Endometrial microvascular endothelial cells (primary cell): ENCODE measurements around the gene CRNKL1. TPM values are rescaled to one million over a fixed set of nuclear protein-coding genes. Genes with fewer than 3 reads are reported as not detected.

ENCODE experiments used
- in situ Hi-C: cut with HindIII; loops from 2 replicates; pipeline ENCODE4 v1.10.0; 2017; ENCODE audit warnings: low sequenced_read_pairs, low pct_unique_long_range_greater_than_20kb; ENCODE audit errors: inconsistent ontology term
- total RNA-seq: library from RNA; depleted of rRNA; stranded (reverse); fragments of >200 nt; gene quantifications from one replicate; pipeline ENCODE4 v1.2.3, GENCODE V29; 2015; ENCODE audit errors: inconsistent ontology term

CRNKL1 gene
- 13.3 TPM for total RNA-seq

DNA sequence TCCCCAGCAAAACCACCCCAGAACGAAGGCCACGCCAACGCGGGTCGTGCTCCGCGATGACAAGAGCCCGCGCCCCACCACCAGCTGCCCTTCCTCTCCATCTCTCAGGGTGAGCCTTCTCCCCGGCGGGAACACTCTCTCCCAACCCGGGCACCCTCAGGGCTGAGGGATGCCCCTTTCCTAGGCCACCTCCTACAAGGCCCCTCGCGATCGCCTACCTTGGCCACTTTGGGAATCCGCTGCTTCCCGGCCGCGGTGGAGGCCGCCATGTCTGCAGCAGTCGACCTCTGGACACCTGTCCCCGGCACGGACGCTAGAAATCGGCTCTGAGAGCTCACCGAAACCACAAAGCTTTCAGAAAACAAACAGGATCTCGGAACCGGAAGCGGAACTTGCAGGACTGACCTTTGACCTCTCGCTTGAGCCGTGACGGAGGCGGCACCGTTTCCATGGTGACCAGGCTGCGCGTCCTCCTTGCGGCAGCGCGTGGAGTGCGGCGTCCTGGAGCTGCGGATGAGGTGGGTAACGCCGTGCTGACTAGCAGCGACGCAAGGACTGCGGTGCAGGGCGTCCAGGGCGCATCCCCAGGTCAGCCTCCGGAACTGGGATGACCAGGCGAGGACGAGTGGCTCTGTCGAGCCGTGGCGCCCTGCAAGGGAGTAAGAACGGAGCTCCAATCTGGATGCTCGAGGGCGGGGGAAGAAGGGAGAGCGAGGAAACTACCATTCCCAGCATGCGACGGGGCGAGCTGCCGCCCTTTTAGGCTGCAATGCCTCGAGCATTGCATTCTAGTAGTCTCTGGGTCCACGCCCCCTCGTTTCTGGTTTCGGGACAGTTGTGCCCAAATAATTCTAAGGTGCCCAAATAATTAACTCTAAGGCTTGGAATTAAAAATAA is at the start of gene CRNKL1, which contains the start of gene CFAP61:
TSS of gene CRNKL1 (minus strand) at position 393 of the 897 bp plus-strand sequence. CDS start at position 269, 124 bp downstream.
TSS of gene CFAP61 (plus strand) at position 459 of the 897 bp plus-strand sequence. CDS start 4,122 bp downstream, outside the sequence.
- in situ Hi-C loops = loop anchor here (10.0 kb wide), 1 partner anchor 58 kb away; no protein-coding TSS in a partner anchor

DNA sequence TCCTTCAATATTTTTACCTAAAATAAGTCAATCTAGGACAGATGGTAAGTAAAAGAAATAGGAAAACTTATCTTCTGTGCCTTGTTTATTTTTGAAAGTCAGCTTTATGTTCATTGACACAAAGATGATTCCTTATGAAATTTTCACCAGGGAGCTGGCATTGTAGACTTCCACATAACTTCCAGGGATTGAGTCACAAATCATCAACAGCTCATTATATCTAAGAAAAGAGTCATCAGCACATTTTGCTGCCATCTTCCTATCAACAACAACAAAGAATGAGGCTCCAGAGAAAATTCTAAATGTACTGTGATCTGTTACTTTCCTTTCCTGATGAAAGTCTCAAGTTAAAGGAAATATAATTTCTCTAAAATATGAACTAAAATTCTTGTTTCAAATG is 48.6 kb upstream of the CRNKL1 start:
- in situ Hi-C loops = no loop called here

DNA sequence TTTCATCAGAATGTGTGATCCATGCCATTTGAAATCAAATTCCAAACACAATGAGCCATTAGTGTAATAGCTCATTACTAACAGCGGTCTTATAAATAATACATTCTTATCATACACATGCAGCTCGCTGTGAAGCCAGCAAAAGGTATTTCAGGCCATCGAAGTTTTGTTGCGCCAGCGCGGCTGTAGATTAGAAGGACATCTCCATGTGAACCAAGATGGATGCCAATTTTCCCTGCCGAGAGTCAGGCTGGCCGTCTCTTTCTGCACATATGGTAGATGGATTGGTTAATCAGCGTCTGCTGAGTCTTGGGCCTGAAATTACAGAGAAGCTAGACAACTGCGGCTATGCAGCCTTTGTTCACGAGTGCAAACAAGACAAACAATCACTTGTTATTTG is 44.2 kb upstream of the CRNKL1 start:
- in situ Hi-C loops = no loop called here

DNA sequence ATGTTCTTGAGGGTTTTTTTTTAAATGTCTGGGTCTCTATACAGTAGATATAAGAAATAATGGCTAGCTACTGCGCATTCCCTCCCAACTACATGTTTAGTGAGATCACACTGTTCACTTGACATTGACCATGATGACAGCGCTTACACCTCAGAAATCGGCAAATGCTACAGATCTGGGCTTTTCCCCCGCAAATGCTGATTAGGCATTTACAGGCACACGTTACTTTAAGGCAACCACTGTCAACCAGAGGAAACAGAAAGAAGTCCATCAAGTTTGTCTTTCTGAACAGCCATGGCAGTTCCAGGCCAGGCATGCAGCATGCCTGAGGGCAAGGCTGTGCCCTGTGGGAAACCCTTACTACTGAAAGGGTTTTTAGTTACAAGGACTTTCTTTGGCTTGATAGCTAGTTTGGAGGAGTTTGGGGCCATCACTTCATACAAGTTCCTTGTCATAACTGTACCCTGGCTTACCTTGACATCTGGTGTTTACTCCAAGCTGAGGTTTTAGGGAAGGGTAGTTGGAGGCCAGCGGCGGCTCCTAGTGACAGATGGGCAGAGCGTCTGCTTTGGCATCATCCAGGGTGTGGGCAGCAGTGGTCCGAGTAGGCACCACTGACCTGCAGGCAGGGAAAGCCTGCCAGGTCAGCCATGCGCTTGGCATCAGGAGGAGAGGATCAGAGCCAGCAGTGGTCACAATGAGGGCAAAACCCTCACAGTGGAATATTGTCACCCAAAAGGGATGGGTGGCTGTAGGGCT is 43.0 kb upstream of the CRNKL1 start:
- in situ Hi-C loops = no loop called here

DNA sequence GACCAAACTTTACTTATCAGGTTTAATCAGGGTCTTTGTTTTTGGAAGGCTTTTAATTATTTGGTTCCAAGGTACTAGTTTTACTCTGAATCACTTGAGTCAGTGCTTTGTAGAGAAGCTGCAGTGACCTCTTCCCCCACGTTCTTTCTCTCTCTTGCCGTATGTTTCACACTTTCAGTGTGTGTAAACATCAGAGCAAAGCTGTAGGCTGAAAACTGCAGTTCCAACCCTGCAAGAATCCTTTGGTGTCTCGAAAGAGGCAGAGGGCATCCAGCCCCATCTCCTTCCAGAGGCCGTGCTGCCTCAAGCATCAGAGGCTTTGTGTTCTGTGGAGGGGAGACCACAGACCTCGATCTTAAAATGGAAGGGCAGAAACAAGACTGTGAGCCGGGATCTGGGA is 42.1 kb upstream of the CRNKL1 start:
- in situ Hi-C loops = no loop called here

DNA sequence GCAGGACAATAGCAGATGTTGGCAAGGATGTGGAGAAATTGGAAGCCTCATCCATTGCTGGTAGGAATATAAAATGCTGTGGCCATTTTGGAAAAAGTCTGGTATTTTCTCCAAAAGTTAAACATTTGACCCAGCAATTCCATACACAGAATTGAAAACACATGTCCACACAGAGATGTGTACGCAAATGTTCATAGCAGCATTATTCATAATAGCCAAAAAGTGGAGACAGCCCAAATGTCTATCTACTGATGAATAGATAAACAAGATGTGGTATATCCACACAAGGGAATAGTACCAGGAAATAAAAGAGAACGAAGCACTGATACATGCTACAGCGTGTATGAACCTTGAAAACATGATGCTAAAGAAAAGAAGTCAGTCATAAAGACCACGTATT is 40.6 kb upstream of the CRNKL1 start:
- in situ Hi-C loops = no loop called here

DNA sequence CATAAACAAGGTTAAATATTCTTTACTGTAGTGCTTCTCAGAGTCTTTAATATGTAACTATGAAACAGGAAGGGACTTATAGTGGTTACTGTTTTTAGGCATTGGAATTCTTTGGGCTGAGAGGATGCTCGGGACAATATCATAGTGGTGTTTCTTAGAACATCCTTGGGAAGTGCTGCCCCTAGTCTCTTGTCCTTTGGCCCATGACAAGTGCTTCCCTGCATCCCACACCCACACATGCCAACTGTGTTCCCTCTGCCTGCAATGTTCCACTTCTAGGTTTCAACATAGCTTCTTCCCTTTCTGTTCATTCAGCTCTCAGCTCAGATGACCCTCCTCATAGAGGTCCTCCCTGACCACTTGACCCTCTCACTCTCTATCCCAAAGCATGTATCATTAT is 37.7 kb upstream of the CRNKL1 start:
- in situ Hi-C loops = no loop called here

DNA sequence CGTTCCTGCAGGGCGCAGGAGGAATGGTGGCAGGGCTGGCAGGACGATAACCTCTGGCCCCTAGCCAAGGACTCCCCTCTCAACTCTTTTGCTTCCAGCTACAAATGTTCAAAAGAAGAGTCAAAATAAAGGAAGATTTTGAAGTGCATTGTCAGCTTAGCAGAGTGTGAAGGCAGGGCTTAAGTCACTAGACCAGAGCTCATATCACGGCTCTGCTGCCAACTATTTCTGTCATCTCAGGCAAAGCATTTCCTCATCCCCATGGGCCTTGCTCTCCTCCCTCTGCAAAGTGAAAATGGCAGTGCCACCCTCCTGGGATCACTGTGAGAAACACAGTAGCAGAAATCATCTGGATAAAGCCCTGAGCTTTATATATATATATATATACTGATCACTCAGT is 36.8 kb upstream of the CRNKL1 start:
- in situ Hi-C loops = no loop called here

DNA sequence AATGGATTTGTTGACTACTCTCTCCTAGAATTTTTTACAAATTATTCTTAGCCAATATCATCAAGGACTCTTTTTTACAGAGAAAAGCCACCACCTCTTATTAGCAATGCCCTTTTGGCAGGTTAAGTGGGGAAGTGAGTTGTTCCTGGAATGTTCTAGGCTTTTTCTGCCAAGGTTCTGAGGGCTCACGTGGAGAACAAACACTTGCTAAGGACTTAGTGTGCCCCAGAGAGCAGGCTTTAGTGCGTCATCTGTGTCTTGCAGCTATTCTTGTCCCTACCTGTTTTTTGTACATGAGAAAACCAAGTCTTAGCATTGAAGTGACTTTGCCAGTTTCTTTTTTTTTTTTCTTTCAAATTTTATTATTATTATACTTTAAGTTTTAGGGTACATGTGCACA is 33.5 kb upstream of the CRNKL1 start:
- in situ Hi-C loops = no loop called here

DNA sequence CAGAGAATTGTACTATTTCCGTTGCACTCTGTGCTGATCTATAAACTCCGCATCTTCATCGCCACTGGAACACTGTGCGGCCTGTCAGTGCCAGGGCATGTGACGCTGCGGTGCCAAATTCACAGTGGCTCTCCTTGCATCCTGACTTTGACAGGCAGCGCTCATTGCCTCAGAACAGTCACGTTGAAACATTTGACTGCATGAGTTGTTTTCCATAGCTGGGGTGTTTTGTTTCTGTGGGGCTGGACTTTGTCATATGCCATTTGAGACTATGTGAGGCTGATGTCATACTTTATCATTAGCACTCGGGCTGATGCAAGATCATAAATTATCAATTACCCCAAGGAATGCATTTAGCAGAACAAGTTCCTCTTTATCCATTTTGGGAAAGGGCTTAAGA is 32.8 kb upstream of the CRNKL1 start:
- in situ Hi-C loops = no loop called here

DNA sequence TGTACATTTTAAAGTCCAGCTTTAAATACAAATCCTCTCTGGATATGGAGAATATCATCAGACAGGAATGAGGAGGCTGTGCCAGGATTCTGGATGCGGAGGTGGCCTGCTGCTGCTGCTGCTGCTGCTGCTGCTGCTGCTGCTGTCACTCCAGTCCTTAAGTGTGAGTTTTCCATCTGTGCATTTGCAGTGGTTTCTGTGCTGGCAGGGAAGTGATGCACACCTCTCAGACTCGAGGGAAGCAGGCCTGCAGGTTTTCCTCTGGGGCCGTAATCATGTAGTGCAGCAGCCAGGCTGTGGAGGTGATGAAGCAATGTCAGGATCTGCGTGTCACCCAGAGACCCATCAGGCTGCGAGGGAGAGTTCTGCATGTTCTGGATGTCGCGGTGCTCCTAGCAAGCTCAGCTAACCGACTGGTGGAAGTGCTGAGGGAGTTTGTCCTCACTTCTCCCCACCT is 32.1 kb upstream of the CRNKL1 start:
- in situ Hi-C loops = no loop called here

DNA sequence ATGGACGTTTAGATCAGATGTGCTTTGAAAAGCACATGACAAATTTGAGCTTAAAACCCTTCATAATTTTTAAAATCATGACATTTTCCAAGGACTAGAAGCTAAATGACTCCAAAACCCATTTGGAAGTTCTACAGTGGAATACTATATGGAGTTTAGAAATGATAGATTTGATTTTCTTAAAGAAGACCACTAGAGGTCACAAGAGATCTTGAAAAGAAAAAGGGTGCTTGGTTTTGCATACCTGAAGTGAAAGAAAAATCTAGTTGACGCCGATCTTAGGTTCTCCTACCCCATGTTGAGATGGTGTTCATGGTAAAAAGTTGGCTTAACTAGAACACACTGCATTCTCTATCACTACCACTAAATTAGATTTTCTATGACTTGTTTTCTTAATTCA is 31.5 kb upstream of the CRNKL1 start:
- in situ Hi-C loops = no loop called here

DNA sequence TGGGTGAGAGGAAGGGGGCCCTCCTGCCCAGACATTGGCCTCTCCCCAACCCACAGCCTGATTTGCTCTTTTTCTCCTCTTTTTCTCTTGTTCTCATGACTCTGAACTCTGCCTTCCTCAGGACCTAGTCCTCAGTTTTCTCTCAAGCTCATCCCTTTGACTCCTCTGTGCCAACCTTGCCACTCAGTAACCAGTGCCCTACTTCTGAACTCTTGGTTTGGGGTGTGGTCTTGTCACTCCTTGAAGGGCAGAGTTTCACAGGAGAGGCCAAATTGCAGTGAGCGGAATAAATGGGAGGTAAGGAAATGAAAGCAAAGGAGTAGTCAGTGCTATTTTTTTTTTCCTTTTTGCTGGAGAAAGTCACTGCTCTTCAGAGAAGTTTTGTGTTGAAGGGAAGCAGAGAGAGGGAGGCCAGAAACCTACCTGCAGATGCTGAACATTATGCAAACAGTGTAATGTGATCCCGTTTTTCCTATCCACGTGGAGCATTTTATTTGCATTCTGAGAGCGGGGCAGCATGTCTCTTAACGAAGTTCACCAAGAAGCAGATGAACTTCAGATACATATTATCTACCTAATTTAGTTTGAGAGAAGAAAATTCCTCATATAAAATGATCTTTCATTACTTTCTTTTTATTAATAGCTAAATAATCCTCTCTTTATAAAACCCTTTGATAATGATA is 27.0 kb upstream of the CRNKL1 start:
- in situ Hi-C loops = no loop called here

DNA sequence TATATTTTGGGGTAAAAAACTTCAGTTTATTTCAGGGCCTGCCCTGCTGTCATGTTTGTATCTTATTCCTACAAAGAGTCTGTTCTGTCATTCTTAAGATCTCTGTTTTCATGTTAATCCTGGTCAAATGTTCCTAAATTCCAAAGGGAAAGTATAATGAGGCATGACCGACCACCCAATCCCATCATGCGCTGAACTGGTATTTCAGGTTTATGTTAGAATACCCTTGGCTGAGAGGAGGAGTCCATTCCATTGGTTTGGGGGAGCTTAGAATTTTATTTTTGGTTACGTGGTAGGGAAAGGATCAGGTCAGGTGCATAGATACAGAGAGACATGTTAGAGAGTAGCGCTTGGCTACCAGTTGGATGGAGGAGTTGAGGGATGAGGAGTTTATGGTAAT is 25.8 kb upstream of the CRNKL1 start:
- in situ Hi-C loops = no loop called here

DNA sequence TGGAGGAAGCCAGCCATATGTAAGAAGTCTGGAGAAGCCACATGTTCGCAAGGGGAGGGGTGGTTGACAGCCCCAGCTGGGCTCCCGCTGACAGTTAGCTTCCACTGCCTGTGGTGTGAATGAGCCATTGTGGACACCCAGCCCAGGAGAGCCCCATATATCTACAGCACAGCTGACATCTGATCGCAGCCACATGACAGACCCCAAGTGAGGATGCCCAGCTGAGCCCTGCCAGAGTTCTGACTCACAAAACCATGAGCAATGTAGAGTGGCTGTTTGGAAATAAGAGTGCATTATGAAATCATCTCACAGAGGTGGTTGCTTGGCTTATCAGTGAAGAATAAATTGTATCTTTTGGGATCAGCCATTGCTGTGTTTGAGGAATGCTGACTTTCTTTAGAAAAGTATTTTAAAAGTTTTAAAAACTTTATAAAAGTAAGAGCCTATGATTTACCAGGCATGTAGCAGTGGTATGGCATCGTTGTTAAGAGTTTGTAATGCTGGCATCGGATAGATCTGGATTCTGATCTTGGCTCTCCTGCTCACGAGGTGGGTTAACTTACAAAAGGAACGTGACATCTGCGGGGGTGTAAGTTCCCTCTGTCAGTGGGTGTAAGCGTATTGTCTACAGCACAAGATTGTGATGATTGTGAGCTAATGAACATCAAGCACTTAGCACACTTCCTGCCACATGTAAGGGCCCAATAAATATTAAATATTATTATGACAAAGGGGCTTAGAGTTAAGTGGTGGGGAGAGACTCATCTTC is 24.2 kb upstream of the CRNKL1 start:
- in situ Hi-C loops = no loop called here

DNA sequence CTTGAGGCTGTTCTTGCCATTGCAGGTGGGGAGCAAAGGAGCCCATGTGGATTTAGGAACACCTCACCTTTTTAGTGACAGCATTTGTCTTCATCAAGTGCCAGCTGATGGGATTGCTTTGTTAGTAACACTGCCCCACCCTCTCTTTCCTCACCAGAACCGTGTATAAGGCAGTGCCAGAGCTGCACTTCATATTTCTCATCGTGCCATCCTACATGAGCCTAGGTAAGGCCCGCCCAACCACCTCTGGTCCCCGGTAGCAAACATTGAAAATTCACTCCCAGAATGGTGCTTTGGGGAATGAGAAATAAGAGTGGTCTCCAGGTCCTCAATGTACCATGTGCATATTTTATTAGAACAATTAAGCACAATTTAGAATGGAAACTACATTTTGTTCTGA is 22.8 kb upstream of the CRNKL1 start:
- in situ Hi-C loops = no loop called here

DNA sequence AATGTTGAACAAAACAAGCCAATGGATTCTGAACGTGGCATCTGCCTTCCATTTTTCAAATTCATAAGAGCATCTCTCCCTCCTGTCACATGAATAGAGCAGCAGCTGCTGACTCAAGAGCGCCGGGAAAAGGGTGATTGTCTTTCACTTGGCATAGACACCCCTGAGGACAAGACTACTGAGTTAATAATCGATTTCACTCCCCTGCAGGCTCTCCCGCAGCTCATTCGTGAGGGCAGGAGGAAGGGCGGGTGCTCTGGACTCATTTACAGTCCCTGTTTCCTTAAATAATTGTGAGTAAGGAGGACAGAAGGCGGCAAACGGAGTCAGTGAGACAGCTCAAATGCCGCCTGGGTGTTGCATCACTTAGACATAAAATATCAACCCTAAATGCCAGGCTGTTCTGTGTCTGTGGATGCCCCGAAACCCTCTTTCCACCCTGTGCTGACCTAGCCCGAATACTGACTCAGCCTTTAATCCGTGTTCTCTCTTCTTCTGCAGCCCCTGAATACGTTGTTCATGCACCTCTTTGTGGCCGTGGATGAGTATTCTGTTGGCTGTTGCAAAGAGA is 21.6 kb upstream of the CRNKL1 start:
- in situ Hi-C loops = no loop called here
